ENCODE data around the gene EVPLL.
"Not testable (repeated sequence)": the region's sequence is repeated elsewhere in the genome, so short reads cannot be mapped to it uniquely, and the experiment has no call there.

EVPLL gene

DNA sequence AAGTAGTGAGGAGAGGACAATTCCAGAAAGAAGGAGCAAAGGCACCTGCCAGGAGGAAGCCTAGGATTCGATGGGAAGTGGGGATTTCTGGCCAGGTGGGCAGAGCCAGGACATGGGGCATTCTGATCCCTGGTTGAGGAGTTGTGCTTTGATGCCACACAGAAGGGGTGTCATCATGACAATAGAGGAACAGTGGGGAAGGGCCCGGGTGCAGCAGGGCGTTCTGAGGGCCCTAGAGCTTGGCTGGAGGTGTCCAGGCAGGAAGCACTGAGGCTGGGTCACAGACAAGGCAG is 4.3 kb downstream of the EVPLL start:
- H3K4me2 ChIP-seq (ENCODE audit: low read depth, low read length, poor library complexity, severe bottlenecking): no peak overlapping the region
- H3K4me1 ChIP-seq (ENCODE audit: insufficient read depth, low read length, poor library complexity, severe bottlenecking): peaks cover 7% of the 10 kb centered on the region
- H4K20me1 ChIP-seq (ENCODE audit: insufficient read depth, low read length, poor library complexity, severe bottlenecking): no peaks in the 10 kb centered on the region
- no peaks in the 10 kb centered on the region for H3K9me3 ChIP-seq (ENCODE audit: insufficient read depth, low read depth, low read length)
- H3K9me2 ChIP-seq (replicated peaks; ENCODE audit: low read depth, low read length): no peaks in the 10 kb centered on the region
- no peak overlapping the region for H2AFZ ChIP-seq (ENCODE audit: low read length)
- H3F3A ChIP-seq (ENCODE audit: low read depth): no peaks in the 10 kb centered on the region
- H3K9ac ChIP-seq (ENCODE audit: low read depth, low read length, poor library complexity, severe bottlenecking): no peak overlapping the region
- H3K79me2 ChIP-seq (ENCODE audit: insufficient read depth, low read length): no peaks in the 10 kb centered on the region
- H3K36me3 ChIP-seq (ENCODE audit: insufficient read depth, low read length): no peaks in the 10 kb centered on the region
- no peaks in the 10 kb centered on the region for H3K27me3 ChIP-seq (ENCODE audit: insufficient read depth, low read length, poor library complexity, severe bottlenecking)
- TF ChIP-seq, protein P1, sequence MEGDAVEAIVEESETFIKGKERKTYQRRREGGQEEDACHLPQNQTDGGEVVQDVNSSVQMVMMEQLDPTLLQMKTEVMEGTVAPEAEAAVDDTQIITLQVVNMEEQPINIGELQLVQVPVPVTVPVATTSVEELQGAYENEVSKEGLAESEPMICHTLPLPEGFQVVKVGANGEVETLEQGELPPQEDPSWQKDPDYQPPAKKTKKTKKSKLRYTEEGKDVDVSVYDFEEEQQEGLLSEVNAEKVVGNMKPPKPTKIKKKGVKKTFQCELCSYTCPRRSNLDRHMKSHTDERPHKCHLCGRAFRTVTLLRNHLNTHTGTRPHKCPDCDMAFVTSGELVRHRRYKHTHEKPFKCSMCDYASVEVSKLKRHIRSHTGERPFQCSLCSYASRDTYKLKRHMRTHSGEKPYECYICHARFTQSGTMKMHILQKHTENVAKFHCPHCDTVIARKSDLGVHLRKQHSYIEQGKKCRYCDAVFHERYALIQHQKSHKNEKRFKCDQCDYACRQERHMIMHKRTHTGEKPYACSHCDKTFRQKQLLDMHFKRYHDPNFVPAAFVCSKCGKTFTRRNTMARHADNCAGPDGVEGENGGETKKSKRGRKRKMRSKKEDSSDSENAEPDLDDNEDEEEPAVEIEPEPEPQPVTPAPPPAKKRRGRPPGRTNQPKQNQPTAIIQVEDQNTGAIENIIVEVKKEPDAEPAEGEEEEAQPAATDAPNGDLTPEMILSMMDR (conservative IDR thresholded peaks at IDR 0.05; ENCODE audit: low read length): no peak
- TF ChIP-seq EZH2phosphoT487 (IDR thresholded peaks at IDR 0.05; ENCODE audit: borderline replicate concordance): no peak
- no peak overlapping the region for H3K4me3 ChIP-seq (ENCODE audit: low read length, poor library complexity, severe bottlenecking)

DNA sequence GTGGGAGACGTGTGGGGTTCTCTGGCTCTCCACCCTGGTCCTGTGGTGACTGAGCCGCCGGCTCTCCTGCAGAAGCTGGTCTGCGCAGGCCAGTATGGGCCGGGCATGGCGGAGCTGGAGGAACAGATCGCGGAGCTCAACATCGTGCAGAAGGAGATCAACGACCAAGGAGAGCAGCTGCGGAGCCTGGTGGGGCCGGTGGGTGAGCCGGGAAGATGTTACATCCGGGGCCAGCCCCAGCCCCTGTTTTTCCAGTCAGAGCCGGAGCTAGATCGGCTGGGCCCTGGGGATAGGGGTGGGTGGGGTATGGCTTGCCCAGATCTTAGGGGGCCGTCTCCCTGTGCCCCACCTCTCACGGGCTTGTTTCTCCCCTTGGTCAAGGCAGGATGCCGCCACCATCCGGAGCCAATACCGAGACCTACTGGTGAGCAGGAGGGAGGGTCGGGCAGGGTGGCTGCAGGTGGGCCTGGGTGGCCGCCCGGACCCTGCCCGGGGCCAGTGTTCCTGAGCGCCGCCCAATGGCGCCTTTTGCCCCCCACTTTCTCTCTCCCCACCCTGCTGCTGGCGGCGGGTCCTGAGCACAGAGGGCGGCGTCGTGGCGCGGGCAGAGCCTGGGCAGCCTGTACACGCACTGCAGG is 5.0 kb downstream of the EVPLL start:
- no peaks in the 10 kb centered on the region for H3K9me2 ChIP-seq (replicated peaks; ENCODE audit: low read depth, low read length)
- H4K20me1 ChIP-seq (ENCODE audit: insufficient read depth, low read length, poor library complexity, severe bottlenecking): no peaks in the 10 kb centered on the region
- no peak overlapping the region for H3K4me2 ChIP-seq (ENCODE audit: low read depth, low read length, poor library complexity, severe bottlenecking)
- H3K9ac ChIP-seq (ENCODE audit: low read depth, low read length, poor library complexity, severe bottlenecking): no peak overlapping the region
- H3K9me3 ChIP-seq (ENCODE audit: insufficient read depth, low read depth, low read length): no peaks in the 10 kb centered on the region
- no peak for TF ChIP-seq EZH2phosphoT487 (IDR thresholded peaks at IDR 0.05; ENCODE audit: borderline replicate concordance)
- TF ChIP-seq, protein P1 (conservative IDR thresholded peaks at IDR 0.05; ENCODE audit: low read length): no peak
- H3K79me2 ChIP-seq (ENCODE audit: insufficient read depth, low read length): no peaks in the 10 kb centered on the region
- no peak overlapping the region for H2AFZ ChIP-seq (ENCODE audit: low read length)
- H3K27me3 ChIP-seq (ENCODE audit: insufficient read depth, low read length, poor library complexity, severe bottlenecking): no peaks in the 10 kb centered on the region
- H3K4me3 ChIP-seq (ENCODE audit: low read length, poor library complexity, severe bottlenecking): no peak overlapping the region
- H3F3A ChIP-seq (ENCODE audit: low read depth): no peaks in the 10 kb centered on the region
- no peaks in the 10 kb centered on the region for H3K36me3 ChIP-seq (ENCODE audit: insufficient read depth, low read length)
- H3K4me1 ChIP-seq (ENCODE audit: insufficient read depth, low read length, poor library complexity, severe bottlenecking): peaks cover 4% of the 10 kb centered on the region

DNA sequence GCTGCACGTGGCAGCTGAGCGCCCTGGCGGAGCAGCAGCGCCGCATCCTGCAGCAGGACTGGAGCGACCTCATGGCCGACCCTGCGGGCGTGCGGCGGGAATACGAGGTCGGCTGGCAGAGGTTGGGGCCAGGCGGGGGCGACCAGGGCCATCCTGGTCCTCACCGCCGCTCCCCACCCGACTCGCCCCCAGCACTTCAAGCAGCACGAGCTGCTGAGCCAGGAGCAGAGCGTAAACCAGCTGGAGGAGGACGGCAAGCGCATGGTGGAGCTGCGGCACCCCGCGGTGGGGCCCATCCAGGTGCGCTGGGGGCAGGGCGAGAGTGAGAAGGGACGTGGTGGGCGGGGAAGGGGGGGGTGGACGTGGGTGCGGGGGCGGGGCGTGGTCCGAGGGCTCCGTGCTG is 5.5 kb downstream of the EVPLL start:
- H3K36me3 ChIP-seq (ENCODE audit: insufficient read depth, low read length); H3K9me2 ChIP-seq (replicated peaks; ENCODE audit: low read depth, low read length); H3K27me3 ChIP-seq (ENCODE audit: insufficient read depth, low read length, poor library complexity, severe bottlenecking); H3K4me3 ChIP-seq (ENCODE audit: low read length, poor library complexity, severe bottlenecking); H3K79me2 ChIP-seq (ENCODE audit: insufficient read depth, low read length); H3K9ac ChIP-seq (ENCODE audit: low read depth, low read length, poor library complexity, severe bottlenecking); H3F3A ChIP-seq (ENCODE audit: low read depth); H2AFZ ChIP-seq (ENCODE audit: low read length); H3K4me2 ChIP-seq (ENCODE audit: low read depth, low read length, poor library complexity, severe bottlenecking); H3K9me3 ChIP-seq (ENCODE audit: insufficient read depth, low read depth, low read length); H4K20me1 ChIP-seq (ENCODE audit: insufficient read depth, low read length, poor library complexity, severe bottlenecking); H3K4me1 ChIP-seq (ENCODE audit: insufficient read depth, low read length, poor library complexity, severe bottlenecking): not testable (repeated sequence)

DNA sequence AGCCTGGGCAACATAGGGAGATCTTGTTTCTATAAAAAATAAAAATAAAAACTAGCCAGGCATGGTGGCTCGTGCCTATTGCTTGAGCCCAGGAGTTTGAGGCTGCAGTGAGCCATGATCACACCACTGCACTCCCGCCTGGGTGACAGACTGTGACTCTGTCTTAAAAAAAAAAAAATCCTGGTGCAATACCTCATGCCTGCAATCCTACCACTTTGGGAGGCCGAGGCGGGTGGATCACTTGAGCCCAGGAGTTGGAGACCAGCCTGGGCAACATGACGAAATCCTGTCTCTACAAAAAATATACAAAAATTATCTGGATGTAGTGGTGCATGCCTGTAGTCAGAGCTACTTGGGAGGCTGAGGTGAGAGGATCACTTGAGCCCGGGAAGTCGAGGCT is 6.7 kb downstream of the EVPLL start:
- H3K79me2 ChIP-seq (ENCODE audit: insufficient read depth, low read length); H3K4me3 ChIP-seq (ENCODE audit: low read length, poor library complexity, severe bottlenecking); H3K36me3 ChIP-seq (ENCODE audit: insufficient read depth, low read length); H3F3A ChIP-seq (ENCODE audit: low read depth); H2AFZ ChIP-seq (ENCODE audit: low read length); H3K9me2 ChIP-seq (replicated peaks; ENCODE audit: low read depth, low read length); H3K27me3 ChIP-seq (ENCODE audit: insufficient read depth, low read length, poor library complexity, severe bottlenecking); H3K4me1 ChIP-seq (ENCODE audit: insufficient read depth, low read length, poor library complexity, severe bottlenecking); H3K9me3 ChIP-seq (ENCODE audit: insufficient read depth, low read depth, low read length); H3K9ac ChIP-seq (ENCODE audit: low read depth, low read length, poor library complexity, severe bottlenecking); H3K4me2 ChIP-seq (ENCODE audit: low read depth, low read length, poor library complexity, severe bottlenecking); H4K20me1 ChIP-seq (ENCODE audit: insufficient read depth, low read length, poor library complexity, severe bottlenecking): not testable (repeated sequence)

DNA sequence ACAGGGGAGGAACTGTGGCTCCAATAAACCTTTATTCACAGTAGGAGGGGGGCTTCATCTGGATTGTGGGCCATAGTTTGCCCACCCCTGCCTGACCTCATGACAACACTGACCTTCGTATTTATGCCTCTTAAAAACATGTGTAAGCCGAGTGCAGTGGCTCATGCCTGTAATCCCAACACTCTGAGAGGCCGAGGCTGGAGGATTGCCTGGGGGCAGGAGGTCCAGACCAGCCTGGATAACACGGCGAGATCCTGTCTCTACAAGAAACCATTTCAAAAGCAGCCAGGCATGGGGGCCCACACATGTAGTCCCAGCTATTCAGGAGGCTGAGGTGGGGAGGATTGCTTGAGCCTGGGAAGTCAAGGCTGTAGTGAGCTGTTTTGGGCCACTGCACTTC is 10.0 kb downstream of the EVPLL start:
- not testable (repeated sequence) for H3K9me3 ChIP-seq (ENCODE audit: insufficient read depth, low read depth, low read length); H3K4me1 ChIP-seq (ENCODE audit: insufficient read depth, low read length, poor library complexity, severe bottlenecking); H3F3A ChIP-seq (ENCODE audit: low read depth); H2AFZ ChIP-seq (ENCODE audit: low read length); H4K20me1 ChIP-seq (ENCODE audit: insufficient read depth, low read length, poor library complexity, severe bottlenecking); H3K4me2 ChIP-seq (ENCODE audit: low read depth, low read length, poor library complexity, severe bottlenecking); H3K4me3 ChIP-seq (ENCODE audit: low read length, poor library complexity, severe bottlenecking); H3K9me2 ChIP-seq (replicated peaks; ENCODE audit: low read depth, low read length); H3K79me2 ChIP-seq (ENCODE audit: insufficient read depth, low read length); H3K36me3 ChIP-seq (ENCODE audit: insufficient read depth, low read length); H3K9ac ChIP-seq (ENCODE audit: low read depth, low read length, poor library complexity, severe bottlenecking); H3K27me3 ChIP-seq (ENCODE audit: insufficient read depth, low read length, poor library complexity, severe bottlenecking)

DNA sequence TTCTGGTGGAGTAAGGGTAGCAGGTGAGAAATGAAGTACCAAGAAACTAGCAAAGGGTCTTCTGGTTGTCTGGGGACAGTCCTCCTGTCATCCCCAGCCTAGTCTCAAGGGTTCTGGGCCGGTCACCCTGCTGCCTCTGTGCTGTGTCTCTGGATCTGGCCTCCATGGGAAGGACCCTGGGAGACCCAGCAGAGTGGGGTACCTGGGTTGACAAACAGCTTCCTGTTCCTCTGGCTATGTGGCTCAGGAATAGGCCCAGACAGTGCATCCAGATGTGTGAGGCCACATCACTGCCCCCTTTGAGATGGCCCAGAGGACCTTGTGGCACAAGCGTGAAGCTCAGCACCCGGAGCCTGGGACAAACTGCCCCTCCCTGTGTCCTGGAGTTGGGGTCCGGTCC is 10.7 kb downstream of the EVPLL start:
- H2AFZ ChIP-seq (ENCODE audit: low read length); H3K9me3 ChIP-seq (ENCODE audit: insufficient read depth, low read depth, low read length); H3K79me2 ChIP-seq (ENCODE audit: insufficient read depth, low read length); H3F3A ChIP-seq (ENCODE audit: low read depth); H3K4me1 ChIP-seq (ENCODE audit: insufficient read depth, low read length, poor library complexity, severe bottlenecking); H3K9ac ChIP-seq (ENCODE audit: low read depth, low read length, poor library complexity, severe bottlenecking); H3K9me2 ChIP-seq (replicated peaks; ENCODE audit: low read depth, low read length); H4K20me1 ChIP-seq (ENCODE audit: insufficient read depth, low read length, poor library complexity, severe bottlenecking); H3K4me3 ChIP-seq (ENCODE audit: low read length, poor library complexity, severe bottlenecking); H3K36me3 ChIP-seq (ENCODE audit: insufficient read depth, low read length); H3K27me3 ChIP-seq (ENCODE audit: insufficient read depth, low read length, poor library complexity, severe bottlenecking); H3K4me2 ChIP-seq (ENCODE audit: low read depth, low read length, poor library complexity, severe bottlenecking): not testable (repeated sequence)
